AG04449 (cell line): ENCODE data around the gene SLC26A11.

ENCODE experiments used
- CTCF ChIA-PET: fragments of 350-600 bp; formaldehyde crosslinking; extraction: SDS; loops from one replicate; lab custom pipeline; 2021; ENCODE audit warnings: antibody characterized with exemption; lab: Yijun Ruan, JAX
- POLR2A ChIA-PET: fragments of 400-600, 350-600 bp; formaldehyde crosslinking; extraction: SDS; loops from one replicate; lab custom pipeline; 2020; ENCODE audit warnings: antibody characterized with exemption, inconsistent platforms; lab: Yijun Ruan, JAX
- DNase-seq: peaks from one replicate; pipeline ENCODE4 v3.0.0-alpha.2; 2010; ENCODE audit warnings: low read depth, low spot score
- H3K4me3 ChIP-seq: 2 replicates; pipeline ENCODE4 v1.5.1; 2011; ENCODE audit warnings: low read depth, mild to moderate bottlenecking, control low read depth, low read length
- TF ChIP-seq, protein P1 (sequence below): IDR thresholded peaks from one replicate; pipeline ENCODE4 v1.5.1; 2011; ENCODE audit warnings: mild to moderate bottlenecking, moderate library complexity, low read length, control low read depth, inconsistent platforms; ENCODE audit not compliant: insufficient read depth; ENCODE audit errors: missing control alignments

Gene SLC26A11

DNA sequence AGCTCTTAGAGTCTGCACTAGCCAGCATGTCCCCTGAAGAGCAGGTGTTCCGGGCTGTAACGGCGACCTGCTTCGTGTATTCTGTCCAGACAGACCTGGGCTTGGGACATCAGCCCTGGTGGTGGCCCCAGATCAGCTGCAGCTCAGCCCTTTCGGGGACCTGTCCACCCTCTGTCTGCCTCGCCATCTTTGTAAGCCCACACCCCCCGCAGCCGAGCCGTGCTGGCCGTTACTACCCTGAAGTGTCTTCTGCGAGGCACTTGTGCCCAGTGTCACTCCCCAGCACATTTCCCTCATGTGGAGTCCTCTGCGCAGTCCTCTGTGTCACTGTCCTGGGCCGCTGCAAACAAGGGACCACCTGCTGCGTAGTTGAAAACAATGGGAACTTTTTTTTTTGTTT, 40.0 kb upstream of the SLC26A11 start:
- CTCF ChIA-PET = interaction anchor here (3.4 kb wide), 1 partner anchor 16 kb away, joined by 11 read pairs; no protein-coding TSS in a partner anchor
- no peak overlapping the region for H3K4me3 ChIP-seq
- POLR2A ChIA-PET = no interaction called here
- TF ChIP-seq, protein P1, sequence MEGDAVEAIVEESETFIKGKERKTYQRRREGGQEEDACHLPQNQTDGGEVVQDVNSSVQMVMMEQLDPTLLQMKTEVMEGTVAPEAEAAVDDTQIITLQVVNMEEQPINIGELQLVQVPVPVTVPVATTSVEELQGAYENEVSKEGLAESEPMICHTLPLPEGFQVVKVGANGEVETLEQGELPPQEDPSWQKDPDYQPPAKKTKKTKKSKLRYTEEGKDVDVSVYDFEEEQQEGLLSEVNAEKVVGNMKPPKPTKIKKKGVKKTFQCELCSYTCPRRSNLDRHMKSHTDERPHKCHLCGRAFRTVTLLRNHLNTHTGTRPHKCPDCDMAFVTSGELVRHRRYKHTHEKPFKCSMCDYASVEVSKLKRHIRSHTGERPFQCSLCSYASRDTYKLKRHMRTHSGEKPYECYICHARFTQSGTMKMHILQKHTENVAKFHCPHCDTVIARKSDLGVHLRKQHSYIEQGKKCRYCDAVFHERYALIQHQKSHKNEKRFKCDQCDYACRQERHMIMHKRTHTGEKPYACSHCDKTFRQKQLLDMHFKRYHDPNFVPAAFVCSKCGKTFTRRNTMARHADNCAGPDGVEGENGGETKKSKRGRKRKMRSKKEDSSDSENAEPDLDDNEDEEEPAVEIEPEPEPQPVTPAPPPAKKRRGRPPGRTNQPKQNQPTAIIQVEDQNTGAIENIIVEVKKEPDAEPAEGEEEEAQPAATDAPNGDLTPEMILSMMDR = no peak
- DNase-seq = no peak

GRCh38 chr17:80181431-80181830, 38.8 kb upstream of the SLC26A11 start:
- TF ChIP-seq, protein P1 = no peak

GRCh38 chr17:80182118-80182844, 37.9 kb upstream of the SLC26A11 start:
- CTCF ChIA-PET = interaction anchor here (0.9 to 3.4 kb wide), 2 partner anchors 10 to 14 kb away, joined by 3 to 11 read pairs; no protein-coding TSS in a partner anchor
- no peak for DNase-seq
- TF ChIP-seq, protein P1 = no peak
- POLR2A ChIA-PET = interaction anchor here (0.5 kb wide), 1 partner anchor 18 kb away, joined by 3 read pairs; no protein-coding TSS in a partner anchor
- H3K4me3 ChIP-seq = no peak overlapping the region

More at GRCh38 chr17:80181431-80181830, 38.8 kb upstream of the SLC26A11 start:
- POLR2A ChIA-PET = no interaction called here
- no peak overlapping the region for H3K4me3 ChIP-seq
- no peak for DNase-seq
- CTCF ChIA-PET = interaction anchor here (0.9 to 3.4 kb wide), 2 partner anchors 14 to 80 kb away, joined by 3 to 11 read pairs; partner anchors contain the start of gene GAA

GRCh38 chr17:80182845-80183223, 37.4 kb upstream of the SLC26A11 start:
- CTCF ChIA-PET = interaction anchor here (0.9 to 1.9 kb wide), 2 partner anchors 9 to 13 kb away, joined by 3 to 8 read pairs; no protein-coding TSS in a partner anchor
- POLR2A ChIA-PET = interaction anchor here (0.5 kb wide), 1 partner anchor 17 kb away, joined by 3 read pairs; no protein-coding TSS in a partner anchor
- DNase-seq = no peak
- TF ChIP-seq, protein P1 = no peak
- H3K4me3 ChIP-seq = no peak overlapping the region

GRCh38 chr17:80183581-80184422, 36.4 kb upstream of the SLC26A11 start:
- DNase-seq = no peak
- ChIA-PET POLR2A (no interaction called here), CTCF (interaction anchor here (1.1 to 1.9 kb wide), 2 partner anchors 12 to 178 kb away, joined by 3 to 8 read pairs; no protein-coding TSS in a partner anchor)
- no peak overlapping the region for H3K4me3 ChIP-seq
- TF ChIP-seq, protein P1 = no peak
